Endothelial cell (in vitro differentiated cells): ENCODE measurements around the gene RPL15. TPM values are rescaled to one million over a fixed set of nuclear protein-coding genes. Genes with fewer than 3 reads are reported as not detected.
"Not testable (repeated sequence)": the region's sequence is repeated elsewhere in the genome, so short reads cannot be mapped to it uniquely, and the experiment has no call there.

ENCODE experiments used
- DNase-seq: peaks from one replicate; pipeline ENCODE4 v3.0.0; 2021; ENCODE audit warnings: low spot score
- H3K27ac Mint-ChIP-seq: one replicate; pipeline ENCODE4 v1.8.0; 2021; ENCODE audit warnings: mixed read lengths, inconsistent platforms; ENCODE audit not compliant: unreplicated experiment
- H3K27me3 Mint-ChIP-seq: one replicate; pipeline ENCODE4 v1.8.0; 2021; ENCODE audit warnings: mild to moderate bottlenecking, moderate library complexity, mixed read lengths, inconsistent platforms; ENCODE audit not compliant: unreplicated experiment
- H3K36me3 Mint-ChIP-seq: one replicate; pipeline ENCODE4 v1.8.0; 2021; ENCODE audit warnings: mild to moderate bottlenecking, low read depth, mixed read lengths, inconsistent platforms; ENCODE audit not compliant: unreplicated experiment
- H3K4me1 Mint-ChIP-seq: one replicate; pipeline ENCODE4 v1.8.0; 2021; ENCODE audit warnings: mild to moderate bottlenecking, mixed read lengths, inconsistent platforms; ENCODE audit not compliant: unreplicated experiment
- H3K4me3 Mint-ChIP-seq: one replicate; pipeline ENCODE4 v1.8.0; 2021; ENCODE audit warnings: mild to moderate bottlenecking, mixed read lengths, inconsistent platforms; ENCODE audit not compliant: unreplicated experiment
- H3K9me3 Mint-ChIP-seq: one replicate; pipeline ENCODE4 v1.8.0; 2021; ENCODE audit warnings: mixed read lengths, inconsistent platforms; ENCODE audit not compliant: unreplicated experiment
- CTCF ChIP-seq: fragments of 200-600 bp; sonication (generic); IDR thresholded peaks from one replicate; pipeline ENCODE4 v1.5.0; 2021; ENCODE audit warnings: antibody characterized with exemption; ENCODE audit not compliant: unreplicated experiment
- total RNA-seq: library from RNA; stranded (reverse); fragmentation: NEBNext Ultra II Directional; extraction: Animal tissue kit (Norgen Biotek cat#: 25700); gene quantifications from one replicate; pipeline ENCODE4 v1.2.1, GENCODE V29; 2021; ENCODE audit not compliant: unreplicated experiment

RPL15 gene
- total RNA-seq, 1 donor from 2014 or later, result 2,853 TPM

- no peaks in the 10 kb centered on the region for H3K9me3 Mint-ChIP-seq
- no peak overlapping the region for H3K27ac Mint-ChIP-seq
These were observed 7.6 kb upstream of the RPL15 start for GRCh38 chr3:23909341-23909740.

GRCh38 chr3:23911397-23911796, 5.5 kb upstream of the RPL15 start:
- no peak for DNase-seq
- H3K36me3 Mint-ChIP-seq, result no peaks in the 10 kb centered on the region
- no peak overlapping the region for H3K4me3 Mint-ChIP-seq
- H3K9me3 Mint-ChIP-seq, result no peaks in the 10 kb centered on the region
- peaks cover 3% of the 10 kb centered on the region for H3K27me3 Mint-ChIP-seq
- no peak for TF ChIP-seq CTCF
- peaks cover 11% of the 10 kb centered on the region for H3K4me1 Mint-ChIP-seq
- H3K27ac Mint-ChIP-seq, result no peak overlapping the region

More at GRCh38 chr3:23909341-23909740, 7.6 kb upstream of the RPL15 start:
- no peak for TF ChIP-seq CTCF
- Mint-ChIP-seq H3K4me1 (peaks cover 7% of the 10 kb centered on the region), H3K36me3 (no peaks in the 10 kb centered on the region), H3K4me3 (no peak overlapping the region), H3K27me3 (no peaks in the 10 kb centered on the region)
- no peak for DNase-seq

- not testable (repeated sequence) for DNase-seq, H3K4me3 Mint-ChIP-seq, H3K9me3 Mint-ChIP-seq, H3K27ac Mint-ChIP-seq, H3K36me3 Mint-ChIP-seq, H3K27me3 Mint-ChIP-seq
- H3K4me1 Mint-ChIP-seq, result peaks cover 13% of the 10 kb centered on the region
These were observed 4.6 kb upstream of the RPL15 start for GRCh38 chr3:23912335-23912734.

GRCh38 chr3:23913182-23913581, 3.8 kb upstream of the RPL15 start:
- Mint-ChIP-seq H3K27me3 (peaks cover 5% of the 10 kb centered on the region), H3K36me3 (peaks cover 8% of the 10 kb centered on the region), H3K4me3 (no peak overlapping the region), H3K9me3 (no peaks in the 10 kb centered on the region), H3K4me1 (peaks cover 21% of the 10 kb centered on the region), H3K27ac (no peak overlapping the region)
- DNase-seq, result no peak
- no peak for TF ChIP-seq CTCF

- DNase-seq, result no peak
- H3K9me3 Mint-ChIP-seq, result no peaks in the 10 kb centered on the region
- peaks cover 8% of the 10 kb centered on the region for H3K27me3 Mint-ChIP-seq
- H3K36me3 Mint-ChIP-seq, result peaks cover 17% of the 10 kb centered on the region
- H3K27ac Mint-ChIP-seq, result no peak overlapping the region
- H3K4me3 Mint-ChIP-seq, result no peak overlapping the region
- H3K4me1 Mint-ChIP-seq, result peaks cover 29% of the 10 kb centered on the region
- no peak for TF ChIP-seq CTCF
These were observed 2.8 kb upstream of the RPL15 start for GRCh38 chr3:23913873-23914743.
